Activated B cell treated with CpG ODN at 0.5 μM for 24 hours (primary cell): ENCODE results near the gene AARS2. TPM values are rescaled to one million over a fixed set of nuclear protein-coding genes. Genes with fewer than 3 reads are reported as not detected.
A peak's percentile ranks its signal among the peaks of the same experiment; 100 is the strongest.

ENCODE experiments used
- ATAC-seq: fragments of 200-7000 bp; cut with Tn5 transposase; one replicate; pipeline ENCODE4 v1.10.0; 2021; ENCODE audit warnings: low read depth, mild to moderate bottlenecking, moderate library complexity
- CTCF ChIA-PET: fragments of 350-600 bp; sonication (Branson Sonifier 250); formaldehyde crosslinking; loops from one replicate; lab custom pipeline; 2021; ENCODE audit warnings: antibody characterized with exemption; lab: Charles Lee
- POLR2A ChIA-PET: fragments of 350-600 bp; sonication (Branson Sonifier 250); formaldehyde crosslinking; loops from one replicate; lab custom pipeline; 2021; ENCODE audit warnings: antibody characterized with exemption; lab: Charles Lee
- DNase-seq: peaks from one replicate; pipeline ENCODE4 v3.0.0; 2022
- H3K27ac Mint-ChIP-seq: one replicate; pipeline ENCODE4 v1.8.0; 2020; ENCODE audit warnings: mixed read lengths
- H3K27me3 Mint-ChIP-seq: one replicate; pipeline ENCODE4 v1.8.0; 2021; ENCODE audit warnings: mixed read lengths
- H3K36me3 Mint-ChIP-seq: one replicate; pipeline ENCODE4 v1.8.0; 2021; ENCODE audit warnings: low read depth, mixed read lengths
- H3K4me1 Mint-ChIP-seq: one replicate; pipeline ENCODE4 v1.8.0; 2021; ENCODE audit warnings: mixed read lengths
- H3K4me3 Mint-ChIP-seq: one replicate; pipeline ENCODE4 v1.8.0; 2020; ENCODE audit warnings: mild to moderate bottlenecking, mixed read lengths
- H3K9me3 Mint-ChIP-seq: one replicate; pipeline ENCODE4 v1.8.0; 2020; ENCODE audit warnings: mixed read lengths
- intact Hi-C: fragments of 100-400 bp; cut with micrococcal nuclease; formaldehyde crosslinking; loops from one replicate; pipeline ENCODE4 v1.15.1; 2024
- total RNA-seq: library from RNA; stranded (reverse); gene quantifications from 2 replicates; pipeline ENCODE4 v1.2.3, GENCODE V29; 2022
- TF ChIP-seq, protein P1 (sequence below): fragments of 200-600 bp; IDR thresholded peaks from one replicate; pipeline ENCODE4 v1.8.0; 2022; ENCODE audit warnings: antibody characterized with exemption, mild to moderate bottlenecking

The AARS2 gene
- total RNA-seq, 1 donor from 2014 or later: 22.4 TPM

DNA sequence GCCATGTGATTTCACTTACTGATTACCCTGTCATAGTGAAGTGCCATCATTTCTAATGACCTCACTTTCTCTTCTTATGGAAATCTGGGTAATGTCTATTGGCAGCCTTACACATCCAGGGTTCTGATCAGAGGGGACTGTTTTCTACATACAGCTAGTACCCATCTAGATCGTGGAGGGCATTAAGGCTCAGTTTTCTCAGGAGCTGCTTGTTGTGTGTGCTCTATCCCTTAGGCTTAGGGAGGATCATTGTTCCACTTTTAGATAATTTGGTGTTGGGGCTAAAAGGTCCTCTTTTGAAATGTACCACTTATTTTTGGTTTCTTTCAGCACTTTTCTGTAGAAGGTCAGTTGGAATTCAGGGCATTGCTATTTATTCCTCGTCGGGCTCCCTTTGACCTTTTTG lies 62.4 kb downstream of the AARS2 start:
- POLR2A ChIA-PET: interaction anchor here (0.7 to 1.5 kb wide), 2 partner anchors 14 to 51 kb away, joined by 4 to 8 read pairs; no protein-coding TSS in a partner anchor
- TF ChIP-seq, protein P1, sequence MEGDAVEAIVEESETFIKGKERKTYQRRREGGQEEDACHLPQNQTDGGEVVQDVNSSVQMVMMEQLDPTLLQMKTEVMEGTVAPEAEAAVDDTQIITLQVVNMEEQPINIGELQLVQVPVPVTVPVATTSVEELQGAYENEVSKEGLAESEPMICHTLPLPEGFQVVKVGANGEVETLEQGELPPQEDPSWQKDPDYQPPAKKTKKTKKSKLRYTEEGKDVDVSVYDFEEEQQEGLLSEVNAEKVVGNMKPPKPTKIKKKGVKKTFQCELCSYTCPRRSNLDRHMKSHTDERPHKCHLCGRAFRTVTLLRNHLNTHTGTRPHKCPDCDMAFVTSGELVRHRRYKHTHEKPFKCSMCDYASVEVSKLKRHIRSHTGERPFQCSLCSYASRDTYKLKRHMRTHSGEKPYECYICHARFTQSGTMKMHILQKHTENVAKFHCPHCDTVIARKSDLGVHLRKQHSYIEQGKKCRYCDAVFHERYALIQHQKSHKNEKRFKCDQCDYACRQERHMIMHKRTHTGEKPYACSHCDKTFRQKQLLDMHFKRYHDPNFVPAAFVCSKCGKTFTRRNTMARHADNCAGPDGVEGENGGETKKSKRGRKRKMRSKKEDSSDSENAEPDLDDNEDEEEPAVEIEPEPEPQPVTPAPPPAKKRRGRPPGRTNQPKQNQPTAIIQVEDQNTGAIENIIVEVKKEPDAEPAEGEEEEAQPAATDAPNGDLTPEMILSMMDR: no peak
- H3K36me3 Mint-ChIP-seq: peaks cover 90% of the 10 kb centered on the region
- peak overlapping the region; percentile 99 for H3K27ac Mint-ChIP-seq
- no peaks in the 10 kb centered on the region for H3K27me3 Mint-ChIP-seq
- peaks cover 83% of the 10 kb centered on the region for H3K4me1 Mint-ChIP-seq
- no peaks in the 10 kb centered on the region for H3K9me3 Mint-ChIP-seq
- ATAC-seq (no peak), DNase-seq (no peak)
- CTCF ChIA-PET: interaction anchor here (1.3 to 1.6 kb wide), 2 partner anchors 12 to 13 kb away, joined by 3 to 5 read pairs; no protein-coding TSS in a partner anchor
- intact Hi-C loops: no loop called here
- H3K4me3 Mint-ChIP-seq: no peak overlapping the region

DNA sequence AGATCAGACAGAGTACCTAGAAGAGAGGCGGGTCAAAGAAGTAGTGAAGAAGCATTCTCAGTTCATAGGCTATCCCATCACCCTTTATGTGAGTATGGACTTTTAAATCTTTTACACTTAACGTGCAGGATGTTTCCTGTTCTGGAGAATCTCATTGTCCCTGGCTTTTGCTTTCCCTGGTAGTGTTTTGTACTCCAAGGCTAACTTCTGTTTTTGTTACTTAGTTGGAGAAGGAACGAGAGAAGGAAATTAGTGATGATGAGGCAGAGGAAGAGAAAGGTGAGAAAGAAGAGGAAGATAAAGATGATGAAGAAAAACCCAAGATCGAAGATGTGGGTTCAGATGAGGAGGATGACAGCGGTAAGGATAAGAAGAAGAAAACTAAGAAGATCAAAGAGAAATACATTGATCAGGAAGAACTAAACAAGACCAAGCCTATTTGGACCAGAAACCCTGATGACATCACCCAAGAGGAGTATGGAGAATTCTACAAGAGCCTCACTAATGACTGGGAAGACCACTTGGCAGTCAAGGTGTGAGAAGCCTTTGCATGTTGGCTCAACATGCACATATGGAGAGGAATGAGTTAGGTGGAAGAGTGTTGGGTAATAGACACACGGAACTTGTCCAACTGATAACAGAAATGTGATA lies 63.0 kb downstream of the AARS2 start:
- ATAC-seq: no peak
- peak overlapping the region; percentile 99 for H3K27ac Mint-ChIP-seq
- peak overlapping the region; percentile 99 for H3K4me3 Mint-ChIP-seq
- TF ChIP-seq, protein P1: no peak
- DNase-seq: no peak
- CTCF ChIA-PET: no interaction called here
- intact Hi-C loops: no loop called here
- H3K9me3 Mint-ChIP-seq: no peaks in the 10 kb centered on the region
- no peaks in the 10 kb centered on the region for H3K27me3 Mint-ChIP-seq
- H3K36me3 Mint-ChIP-seq: peaks cover 84% of the 10 kb centered on the region
- POLR2A ChIA-PET: interaction anchor here (0.7 to 9.4 kb wide), 2 partner anchors 10 to 51 kb away, joined by 4 to 549 read pairs; partner anchors contain the start of genes NFKBIE and SLC35B2
- H3K4me1 Mint-ChIP-seq: peaks cover 83% of the 10 kb centered on the region

Other genes starting within 250 kb of the AARS2 start
- 40.5 and 45.5 TPM in 2 replicates for gene MRPL14, start 185.9 kb downstream of the AARS2 start, total RNA-seq
- gene TMEM63B, start 185.8 kb downstream of the AARS2 start, total RNA-seq: 12.3 and 13.9 TPM in 2 replicates
- gene CAPN11, start 154.5 kb downstream of the AARS2 start, total RNA-seq: not detected in 2 replicates
- not detected in 2 replicates for gene MYMX, start 96.4 kb downstream of the AARS2 start, total RNA-seq
- gene SLC29A1, start 89.8 kb downstream of the AARS2 start, total RNA-seq: 15.0 and 17.3 TPM in 2 replicates
- 1,222 and 1,311 TPM in 2 replicates for gene HSP90AB1, start 66.2 kb downstream of the AARS2 start, total RNA-seq
- 27.0 and 29.1 TPM in 2 replicates for gene SLC35B2, start 55.8 kb downstream of the AARS2 start, total RNA-seq
- gene NFKBIE, start 47.8 kb downstream of the AARS2 start, total RNA-seq: 94.7 and 99.2 TPM in 2 replicates
- 0.10 TPM in 1 of 2 replicates, not detected in the other for gene TMEM151B, start 42.9 kb downstream of the AARS2 start, total RNA-seq
- gene SPATS1, start 29.3 kb upstream of the AARS2 start, total RNA-seq: not detected in 2 replicates
- gene CDC5L, start 74.4 kb upstream of the AARS2 start, total RNA-seq: 20.0 and 20.2 TPM in 2 replicates